GF-D8 (cell line): ENCODE data around the gene BABAM2.

Source experiments
- DNase-seq: peaks from one replicate; lab custom pipeline; 2025; lab: John Stamatoyannopoulos, UW

BABAM2 gene

DNA sequence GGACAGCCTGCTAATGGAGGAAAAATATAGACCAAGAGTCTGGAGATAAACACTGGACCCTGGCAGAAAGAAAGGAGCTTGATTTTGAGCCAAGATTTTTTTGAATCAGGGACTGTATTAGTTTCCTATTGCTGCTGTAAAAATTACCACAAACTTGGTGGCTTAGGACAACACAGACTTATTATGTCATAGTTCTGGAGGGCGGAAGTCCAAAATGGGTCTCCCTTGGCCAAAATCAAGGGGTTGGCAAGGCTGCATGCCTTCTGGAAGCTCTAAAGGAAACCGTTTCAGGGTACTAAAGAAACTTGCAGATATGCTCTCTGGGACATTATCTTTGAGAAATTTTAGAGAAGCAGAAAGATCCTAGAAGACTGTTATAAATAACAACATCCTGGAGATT, 140.1 kb downstream of the BABAM2 start:
- no peak for DNase-seq

GRCh38 chr2:28032816-28033215, 142.3 kb downstream of the BABAM2 start:
- no peak for DNase-seq

GRCh38 chr2:28034696-28035095, 144.2 kb downstream of the BABAM2 start:
- DNase-seq, result no peak

- DNase-seq, result no peak
These were observed 144.7 kb downstream of the BABAM2 start for GRCh38 chr2:28035163-28035690.

- peak; percentile 3 for DNase-seq
These were observed 145.3 kb downstream of the BABAM2 start for GRCh38 chr2:28035816-28036215.

DNA sequence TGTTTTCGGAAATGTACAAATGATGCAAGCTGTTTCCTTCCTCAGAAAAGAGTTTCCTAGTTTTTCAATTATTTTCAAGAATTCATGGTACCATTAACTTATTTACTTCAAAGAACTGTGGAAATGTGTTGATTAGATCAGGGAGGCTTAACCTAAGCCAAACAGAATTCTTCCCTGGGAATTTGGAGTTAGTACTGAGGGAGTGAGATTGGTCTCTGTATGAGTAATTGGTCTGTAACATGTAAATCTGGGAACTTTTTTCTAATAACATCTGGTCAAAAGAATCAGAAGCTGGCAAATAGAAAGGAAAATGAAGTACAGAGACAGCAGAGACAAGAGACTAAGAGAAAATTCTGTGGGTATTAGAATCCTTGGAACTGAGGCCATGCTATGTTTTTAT, 145.8 kb downstream of the BABAM2 start:
- DNase-seq, result no peak

GRCh38 chr2:28038722-28039121, 148.2 kb downstream of the BABAM2 start:
- no peak for DNase-seq

DNA sequence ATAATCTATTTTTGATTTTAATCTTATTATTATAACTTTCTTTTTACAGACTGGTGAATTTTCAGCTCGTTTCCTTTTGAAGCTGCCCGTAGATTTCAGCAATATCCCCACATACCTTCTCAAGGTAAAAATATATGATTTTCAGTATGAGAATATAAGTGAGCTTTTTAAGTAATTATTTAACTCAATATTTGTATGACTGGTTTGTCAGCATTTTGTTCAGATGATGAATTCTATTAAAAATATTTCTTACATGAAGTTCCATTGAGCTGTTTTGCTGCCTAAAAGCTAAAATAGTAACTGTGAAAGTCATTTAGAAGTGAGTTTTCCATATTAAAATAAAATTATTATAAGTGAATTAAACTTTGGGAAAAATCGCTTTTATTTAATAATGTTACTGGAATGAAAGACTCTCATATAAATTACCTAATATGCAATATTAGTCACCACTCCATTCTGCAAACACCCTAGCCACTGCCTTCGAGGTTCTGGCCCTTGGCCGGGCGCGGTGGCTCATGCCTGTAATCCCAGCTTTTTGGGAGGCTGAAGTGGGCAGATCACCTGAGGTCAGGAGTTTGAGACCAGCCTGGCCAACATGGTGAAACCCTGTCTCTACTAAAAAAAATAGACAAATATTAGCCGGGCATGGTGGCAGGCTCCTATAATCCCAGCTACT, 155.3 kb downstream of the BABAM2 start:
- no peak for DNase-seq

- DNase-seq, result no peak
These were observed 156.4 kb downstream of the BABAM2 start for GRCh38 chr2:28046921-28047320.

DNA sequence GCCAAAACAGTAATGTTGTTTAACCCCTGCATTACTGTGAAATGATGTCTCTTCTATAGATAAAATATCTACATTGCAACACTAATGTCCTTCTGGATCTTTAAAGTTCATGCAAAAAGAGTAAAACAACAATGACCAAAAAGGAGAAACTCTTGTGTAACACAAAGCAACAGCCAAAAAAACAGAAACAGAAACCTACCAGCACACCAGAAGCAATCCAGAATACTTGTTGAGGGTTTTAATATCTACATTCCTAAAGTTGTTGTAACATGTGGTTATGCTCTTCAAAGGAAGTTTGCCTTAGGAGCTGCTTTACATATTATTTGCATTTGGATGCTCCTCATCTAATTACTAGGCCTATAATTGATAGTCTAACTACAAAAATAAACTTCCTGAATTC, 157.2 kb downstream of the BABAM2 start:
- DNase-seq, result no peak

DNA sequence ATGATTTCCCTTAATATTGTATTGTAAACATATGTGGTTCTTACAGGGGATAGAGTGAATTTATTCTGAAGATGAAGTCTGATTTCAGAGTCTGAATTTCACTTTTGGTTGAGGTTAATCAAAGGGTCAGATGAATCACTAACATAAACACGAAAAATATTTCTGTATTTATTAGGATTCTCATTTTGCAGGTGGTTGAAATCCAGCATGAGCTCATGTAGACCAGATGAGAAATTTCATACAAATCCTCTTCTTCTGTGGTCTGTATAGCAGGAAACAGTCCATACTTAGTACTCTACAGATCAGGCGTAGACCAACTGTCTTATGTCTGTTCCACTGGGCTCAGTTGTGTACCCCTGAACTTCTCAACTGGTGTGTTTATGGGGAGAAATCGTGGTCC, 157.8 kb downstream of the BABAM2 start:
- DNase-seq, result no peak

- no peak for DNase-seq
These were observed 158.9 kb downstream of the BABAM2 start for GRCh38 chr2:28049416-28049815.

DNA sequence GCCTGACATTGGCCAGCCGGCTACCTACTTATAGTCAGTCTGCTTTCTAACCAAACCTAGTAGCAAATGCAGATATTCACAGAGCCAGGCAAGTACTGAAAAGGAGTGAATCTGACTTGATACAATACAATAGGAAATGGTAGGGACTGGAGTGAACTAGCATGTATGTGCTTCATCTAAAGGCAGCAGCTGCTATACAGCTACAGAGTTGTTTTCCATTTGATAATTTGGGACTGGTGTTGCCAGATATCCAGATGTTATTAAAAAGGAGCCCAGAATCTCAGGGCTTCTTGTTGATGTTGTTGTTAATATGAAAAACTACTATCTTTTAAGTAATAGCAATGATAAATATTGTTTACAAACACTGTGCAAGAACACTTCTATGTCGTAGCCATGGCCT, 159.4 kb downstream of the BABAM2 start:
- no peak for DNase-seq

- no peak for DNase-seq
These were observed 162.2 kb downstream of the BABAM2 start for GRCh38 chr2:28052691-28053090.

DNA sequence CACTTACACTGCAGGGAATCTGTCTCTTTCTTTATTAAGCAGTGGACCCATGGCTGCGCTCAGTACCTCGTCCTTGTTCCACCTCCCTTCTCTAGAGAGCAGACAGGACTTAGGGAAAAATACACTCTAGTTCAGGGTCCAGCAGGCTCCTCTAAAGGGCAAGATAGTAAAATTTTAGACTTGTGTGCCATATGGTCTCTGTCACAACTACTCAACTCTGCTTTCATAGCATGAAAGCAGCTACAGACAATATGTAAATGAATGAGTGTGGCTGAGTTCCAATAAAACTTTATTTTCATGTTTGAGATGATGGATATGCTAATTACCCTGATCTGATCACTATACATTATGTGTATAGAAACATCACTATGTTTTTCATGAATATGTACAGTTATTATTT, 163.1 kb downstream of the BABAM2 start:
- DNase-seq, result no peak

DNA sequence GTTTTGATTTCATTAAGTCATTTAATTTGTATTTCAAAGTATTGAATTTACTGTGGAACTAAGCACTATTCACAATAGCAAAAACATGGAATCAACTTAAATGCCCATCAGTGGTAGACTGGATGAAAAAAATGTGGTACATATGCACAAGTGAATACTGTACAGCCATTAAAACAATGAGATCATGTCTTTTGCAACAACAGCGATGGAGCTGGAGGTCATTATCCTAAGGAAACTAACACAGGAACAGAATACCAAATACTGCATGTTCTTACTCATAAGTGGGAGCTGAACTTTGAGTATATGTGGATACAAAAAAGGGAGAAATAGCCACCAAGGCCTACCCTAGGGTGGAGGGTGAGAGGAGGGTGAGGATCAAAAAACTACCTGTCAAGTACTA, 164.4 kb downstream of the BABAM2 start:
- no peak for DNase-seq

GRCh38 chr2:28055325-28055970, 164.9 kb downstream of the BABAM2 start:
- DNase-seq, result no peak

- no peak for DNase-seq
These were observed 168.3 kb downstream of the BABAM2 start for GRCh38 chr2:28058791-28059190.

DNA sequence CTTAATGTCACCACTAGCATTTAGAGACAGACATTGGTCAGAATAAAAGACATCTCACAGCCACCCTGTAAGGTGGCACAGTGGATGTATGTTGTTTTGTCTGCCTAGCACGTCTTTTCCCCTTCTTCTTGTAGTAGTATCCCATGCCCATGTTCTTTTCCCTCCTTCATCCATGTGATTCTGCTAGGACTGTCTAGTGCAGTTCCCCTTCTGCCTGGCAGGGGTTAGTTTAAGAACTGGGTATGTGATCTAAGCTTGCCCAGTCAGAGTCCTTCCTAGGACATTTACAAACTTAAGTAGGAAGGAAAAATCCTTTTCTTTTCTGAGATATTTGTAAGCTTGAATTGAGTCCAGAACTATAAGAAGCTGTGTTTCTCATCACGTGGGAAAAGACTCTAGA, 172.3 kb downstream of the BABAM2 start:
- DNase-seq, result no peak

GRCh38 chr2:28063492-28063962, 173.0 kb downstream of the BABAM2 start:
- DNase-seq, result no peak

GRCh38 chr2:28067602-28068001, 177.1 kb downstream of the BABAM2 start:
- no peak for DNase-seq

GRCh38 chr2:28068088-28068487, 177.6 kb downstream of the BABAM2 start:
- DNase-seq, result no peak

GRCh38 chr2:28068527-28068926, 178.0 kb downstream of the BABAM2 start:
- DNase-seq, result no peak

DNA sequence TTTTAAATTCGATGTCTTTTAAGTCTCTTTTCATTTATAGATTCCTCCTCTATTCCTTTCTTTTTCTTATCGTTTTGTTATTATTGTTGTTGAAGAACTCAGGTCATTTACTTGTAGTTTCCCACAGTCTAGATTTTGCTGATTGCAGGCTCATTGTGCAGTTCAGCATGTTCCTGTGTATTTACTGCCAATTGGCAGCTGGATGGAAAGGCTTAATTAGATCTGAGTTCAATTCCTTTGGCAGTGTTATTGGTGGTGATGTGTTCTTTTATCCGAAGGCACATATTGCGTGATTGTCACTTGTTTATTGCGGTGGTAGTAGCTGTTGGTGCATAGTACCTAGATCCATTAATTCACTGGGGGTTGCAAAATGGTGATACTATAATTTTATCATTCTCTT, 180.7 kb downstream of the BABAM2 start:
- no peak for DNase-seq
